ENCODE measurements around the gene PNKD.

DNA sequence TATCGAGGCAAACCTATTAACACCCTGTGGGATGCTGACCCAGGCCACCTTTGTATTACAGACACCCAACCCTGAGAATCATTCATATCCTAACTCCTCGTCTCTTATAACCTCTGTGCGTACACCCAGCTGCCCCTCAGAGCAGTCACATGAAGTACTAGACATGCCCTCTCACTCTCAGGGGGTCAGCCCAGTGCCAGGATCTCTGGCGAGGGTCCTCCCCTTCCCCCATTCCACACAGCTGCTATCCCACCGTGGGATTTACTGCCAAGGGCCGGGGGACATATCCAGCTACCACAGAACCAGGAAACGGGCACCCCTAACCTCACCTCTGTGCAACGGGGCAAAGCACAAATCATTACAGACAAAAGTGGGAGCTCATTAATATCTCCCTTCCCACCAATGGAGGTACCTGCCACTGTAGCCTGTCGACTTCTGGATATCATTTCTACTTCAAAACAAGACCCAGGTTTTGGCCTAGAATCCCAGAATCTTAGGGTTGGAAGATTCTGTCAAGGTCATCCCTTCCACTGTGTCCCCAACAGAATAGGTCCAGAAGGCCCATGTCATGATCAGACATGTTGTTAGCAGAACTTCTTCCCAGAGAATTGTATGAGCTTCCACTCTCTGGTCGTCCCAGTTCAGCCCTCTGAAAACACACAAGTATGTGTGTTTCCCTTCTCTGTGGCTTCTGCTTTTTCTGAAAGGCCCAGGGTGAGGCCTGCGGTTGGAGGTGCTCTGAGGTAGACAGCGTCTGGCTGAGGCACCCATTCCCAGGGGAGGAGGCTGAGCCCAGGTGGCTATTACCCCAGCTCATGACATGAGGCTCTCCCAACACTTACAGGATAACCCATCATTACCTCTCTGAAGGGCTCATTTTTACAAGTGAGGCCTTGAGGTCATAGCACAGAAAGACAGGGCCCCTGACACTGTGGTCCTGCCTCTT, 20.3 kb downstream of the PNKD start:
- TF ChIP-seq, protein P1, sequence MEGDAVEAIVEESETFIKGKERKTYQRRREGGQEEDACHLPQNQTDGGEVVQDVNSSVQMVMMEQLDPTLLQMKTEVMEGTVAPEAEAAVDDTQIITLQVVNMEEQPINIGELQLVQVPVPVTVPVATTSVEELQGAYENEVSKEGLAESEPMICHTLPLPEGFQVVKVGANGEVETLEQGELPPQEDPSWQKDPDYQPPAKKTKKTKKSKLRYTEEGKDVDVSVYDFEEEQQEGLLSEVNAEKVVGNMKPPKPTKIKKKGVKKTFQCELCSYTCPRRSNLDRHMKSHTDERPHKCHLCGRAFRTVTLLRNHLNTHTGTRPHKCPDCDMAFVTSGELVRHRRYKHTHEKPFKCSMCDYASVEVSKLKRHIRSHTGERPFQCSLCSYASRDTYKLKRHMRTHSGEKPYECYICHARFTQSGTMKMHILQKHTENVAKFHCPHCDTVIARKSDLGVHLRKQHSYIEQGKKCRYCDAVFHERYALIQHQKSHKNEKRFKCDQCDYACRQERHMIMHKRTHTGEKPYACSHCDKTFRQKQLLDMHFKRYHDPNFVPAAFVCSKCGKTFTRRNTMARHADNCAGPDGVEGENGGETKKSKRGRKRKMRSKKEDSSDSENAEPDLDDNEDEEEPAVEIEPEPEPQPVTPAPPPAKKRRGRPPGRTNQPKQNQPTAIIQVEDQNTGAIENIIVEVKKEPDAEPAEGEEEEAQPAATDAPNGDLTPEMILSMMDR (IDR thresholded peaks at IDR 0.05): no peak
- no peak for TF ChIP-seq ZFX (IDR thresholded peaks at IDR 0.05; ENCODE audit: borderline replicate concordance)

Measured in 22Rv1 (cell line).